D721Med (cell line): ENCODE results near the gene PRODH2.

Source experiments
- DNase-seq: peaks from one replicate; pipeline ENCODE4 v3.0.0; 2011; ENCODE audit warnings: low spot score; ENCODE audit not compliant: insufficient read length
- FAIRE-seq: peaks from 2 replicates; lab custom pipeline; 2011; peaks lifted over from hg19 to GRCh38; lab: Jason Lieb, UNC
- TF ChIP-seq, protein P1 (sequence below): IDR thresholded peaks from 2 replicates; pipeline ENCODE4 v1.5.1; 2012; ENCODE audit warnings: mild to moderate bottlenecking, control low read depth; ENCODE audit not compliant: insufficient read depth; ENCODE audit errors: missing control alignments

Gene PRODH2

DNA sequence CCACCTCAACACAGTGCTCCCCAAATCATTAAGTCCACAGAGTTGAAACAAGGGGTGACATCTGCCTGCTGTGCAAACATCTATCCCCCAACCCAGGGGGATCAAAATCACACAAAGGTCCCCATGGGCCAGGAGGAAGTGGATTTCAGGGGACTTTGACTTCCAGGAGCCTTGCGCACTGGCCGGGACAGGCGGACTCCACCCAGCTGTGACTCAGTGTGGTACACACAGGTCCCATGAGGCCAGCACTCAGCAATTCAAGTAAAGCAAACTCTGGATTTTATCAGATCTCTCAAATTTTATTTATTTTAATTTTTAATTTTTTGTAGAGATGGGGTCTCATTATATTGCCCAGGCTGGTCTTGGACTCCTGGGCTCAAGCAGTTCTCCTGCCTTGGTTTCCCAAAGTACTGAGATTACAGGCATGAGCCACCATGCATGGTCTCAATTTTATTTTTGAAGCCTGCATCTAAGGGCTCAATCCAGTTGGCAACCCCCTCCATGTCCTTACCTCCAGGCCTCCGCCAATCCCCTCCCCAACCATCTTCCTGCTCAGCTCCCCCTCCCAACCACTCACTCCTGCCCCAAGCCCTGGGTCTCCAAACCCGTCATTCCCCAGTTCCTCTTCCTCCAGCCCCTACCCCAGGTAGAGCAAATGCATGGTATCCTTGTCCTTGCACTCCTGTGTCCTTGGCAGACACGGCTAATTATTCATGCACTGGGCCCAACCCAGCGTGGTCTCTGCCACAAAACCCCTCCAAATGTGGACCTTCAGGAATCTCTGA, 19.1 kb downstream of the PRODH2 start:
- TF ChIP-seq, protein P1, sequence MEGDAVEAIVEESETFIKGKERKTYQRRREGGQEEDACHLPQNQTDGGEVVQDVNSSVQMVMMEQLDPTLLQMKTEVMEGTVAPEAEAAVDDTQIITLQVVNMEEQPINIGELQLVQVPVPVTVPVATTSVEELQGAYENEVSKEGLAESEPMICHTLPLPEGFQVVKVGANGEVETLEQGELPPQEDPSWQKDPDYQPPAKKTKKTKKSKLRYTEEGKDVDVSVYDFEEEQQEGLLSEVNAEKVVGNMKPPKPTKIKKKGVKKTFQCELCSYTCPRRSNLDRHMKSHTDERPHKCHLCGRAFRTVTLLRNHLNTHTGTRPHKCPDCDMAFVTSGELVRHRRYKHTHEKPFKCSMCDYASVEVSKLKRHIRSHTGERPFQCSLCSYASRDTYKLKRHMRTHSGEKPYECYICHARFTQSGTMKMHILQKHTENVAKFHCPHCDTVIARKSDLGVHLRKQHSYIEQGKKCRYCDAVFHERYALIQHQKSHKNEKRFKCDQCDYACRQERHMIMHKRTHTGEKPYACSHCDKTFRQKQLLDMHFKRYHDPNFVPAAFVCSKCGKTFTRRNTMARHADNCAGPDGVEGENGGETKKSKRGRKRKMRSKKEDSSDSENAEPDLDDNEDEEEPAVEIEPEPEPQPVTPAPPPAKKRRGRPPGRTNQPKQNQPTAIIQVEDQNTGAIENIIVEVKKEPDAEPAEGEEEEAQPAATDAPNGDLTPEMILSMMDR: no peak
- DNase-seq (no peak), FAIRE-seq (no peak)

- no peak for FAIRE-seq
- no peak for DNase-seq
- TF ChIP-seq, protein P1: no peak
Measured at GRCh38 chr19:35792888-35793287, 19.8 kb downstream of the PRODH2 start.

GRCh38 chr19:35792312-35792711, 20.3 kb downstream of the PRODH2 start:
- DNase-seq (no peak), FAIRE-seq (no peak)
- TF ChIP-seq, protein P1: no peak

- TF ChIP-seq, protein P1: no peak
- DNase-seq (no peak), FAIRE-seq (no peak)
Measured at GRCh38 chr19:35791814-35792279, 20.8 kb downstream of the PRODH2 start.

- TF ChIP-seq, protein P1: peak; percentile 21
- no peak for DNase-seq
- FAIRE-seq: no peak
Measured at GRCh38 chr19:35790981-35791813, 21.4 kb downstream of the PRODH2 start.

- TF ChIP-seq, protein P1: no peak
- DNase-seq (no peak), FAIRE-seq (no peak)
Measured at GRCh38 chr19:35789978-35790944, 22.4 kb downstream of the PRODH2 start.
